Globus pallidus (tissue), 1 donor: ENCODE results near the gene MYLK2.

ENCODE experiments used
- DNase-seq: peaks from one replicate; pipeline ENCODE4 v3.0.0-alpha.2; 2015; ENCODE audit warnings: low spot score

Gene MYLK2

GRCh38 chr20:31835554-31835953 is 16.4 kb downstream of the MYLK2 start:
- no peak for DNase-seq

- DNase-seq: peak; percentile 49
Observed at GRCh38 chr20:31835977-31836852, 17.1 kb downstream of the MYLK2 start.

- no peak for DNase-seq
Observed at GRCh38 chr20:31836853-31837608, 17.9 kb downstream of the MYLK2 start.

- DNase-seq: no peak
Observed at GRCh38 chr20:31837896-31838397, 18.8 kb downstream of the MYLK2 start.

- DNase-seq: no peak
Observed at GRCh38 chr20:31838646-31839292, 19.6 kb downstream of the MYLK2 start.

- DNase-seq: no peak
Observed at GRCh38 chr20:31839782-31840487, 20.8 kb downstream of the MYLK2 start.

- DNase-seq: no peak
Observed at GRCh38 chr20:31840906-31841816, 22.0 kb downstream of the MYLK2 start.

GRCh38 chr20:31841928-31842327 is 22.8 kb downstream of the MYLK2 start:
- no peak for DNase-seq

- DNase-seq: no peak
Observed at GRCh38 chr20:31842471-31843157, 23.5 kb downstream of the MYLK2 start.

GRCh38 chr20:31843288-31843687 is 24.1 kb downstream of the MYLK2 start:
- no peak for DNase-seq

GRCh38 chr20:31843881-31844280 is 24.7 kb downstream of the MYLK2 start:
- DNase-seq: no peak

GRCh38 chr20:31844737-31845299 is 25.7 kb downstream of the MYLK2 start:
- DNase-seq: no peak

- peak; percentile 16 for DNase-seq
Observed at GRCh38 chr20:31845300-31845863, 26.2 kb downstream of the MYLK2 start, which contains the start of gene FOXS1. TSS of gene FOXS1 (minus strand) at chr20:31845604. CDS start at chr20:31845542, 62 bp downstream.

- no peak for DNase-seq
Observed at GRCh38 chr20:31846793-31847138, 27.6 kb downstream of the MYLK2 start.

- no peak for DNase-seq
Observed at GRCh38 chr20:31848088-31848999, 29.2 kb downstream of the MYLK2 start.

GRCh38 chr20:31849306-31849930 is 30.3 kb downstream of the MYLK2 start:
- DNase-seq: no peak

GRCh38 chr20:31851240-31851955 is 32.2 kb downstream of the MYLK2 start:
- DNase-seq: no peak
